DOHH2 (cell line): ENCODE measurements around the gene MARK3.

Experiments
- H3F3A ChIP-seq: fragments of 200-600 bp; sonication (generic), shearing (Covaris generic); 2 replicates; pipeline ENCODE4 v1.6.0; 2016; ENCODE audit warnings: antibody characterized with exemption, mild to moderate bottlenecking; ENCODE audit not compliant: control insufficient read depth, insufficient read depth
- H3K27ac ChIP-seq: fragments of 200-600 bp; sonication (generic); 2 replicates; pipeline ENCODE4 v1.5.1; 2014; ENCODE audit warnings: low read depth, mild to moderate bottlenecking, low read length, moderate library complexity
- H3K27me3 ChIP-seq: fragments of 200-600 bp; sonication (generic); 2 replicates; pipeline ENCODE4 v1.6.1; 2014; ENCODE audit warnings: mild to moderate bottlenecking, low read length, mixed read lengths; ENCODE audit not compliant: control insufficient read depth
- H3K36me3 ChIP-seq: fragments of 200-600 bp; sonication (generic); 2 replicates; pipeline ENCODE4 v1.6.1; 2014; ENCODE audit warnings: mild to moderate bottlenecking, low read length, moderate library complexity, mixed read lengths; ENCODE audit not compliant: control insufficient read depth
- H3K4me1 ChIP-seq: fragments of 200-600 bp; sonication (generic); 2 replicates; pipeline ENCODE4 v1.6.1; 2014; ENCODE audit warnings: mild to moderate bottlenecking, low read length, mixed read lengths; ENCODE audit not compliant: control insufficient read depth
- H3K4me2 ChIP-seq: fragments of 200-600 bp; sonication (generic); 2 replicates; pipeline ENCODE4 v1.6.0; 2014; ENCODE audit warnings: mild to moderate bottlenecking, low read length, moderate library complexity
- H3K4me3 ChIP-seq: fragments of 200-600 bp; sonication (generic); 2 replicates; pipeline ENCODE4 v1.5.1; 2014; ENCODE audit warnings: mild to moderate bottlenecking, low read length, mixed read lengths
- H3K79me2 ChIP-seq: fragments of 200-600 bp; sonication (generic); 2 replicates; pipeline ENCODE4 v1.6.1; 2014; ENCODE audit warnings: mild to moderate bottlenecking, low read length, mixed read lengths; ENCODE audit not compliant: control insufficient read depth
- H3K9me2 ChIP-seq: fragments of 200-600 bp; sonication (generic); replicated peaks from 2 replicates; pipeline ENCODE4 v1.6.1; 2014; ENCODE audit warnings: mild to moderate bottlenecking, low read length, mixed read lengths; ENCODE audit not compliant: control insufficient read depth
- H3K9me3 ChIP-seq: fragments of 200-600 bp; sonication (generic); 2 replicates; pipeline ENCODE4 v1.6.1; 2014; ENCODE audit warnings: antibody characterized with exemption, low read length, mixed read lengths; ENCODE audit not compliant: control insufficient read depth, insufficient read depth
- H4K20me1 ChIP-seq: fragments of 200-600 bp; sonication (generic); 2 replicates; pipeline ENCODE4 v1.6.0; 2014; ENCODE audit warnings: low read depth, mild to moderate bottlenecking, antibody characterized with exemption, low read length, moderate library complexity; ENCODE audit not compliant: control insufficient read depth, insufficient read depth
- CTCF ChIP-seq: fragments of 200-600 bp; sonication (generic); IDR thresholded peaks from one replicate; pipeline ENCODE4 v1.5.1; 2014; ENCODE audit warnings: antibody characterized with exemption, mild to moderate bottlenecking, low read depth, low read length; ENCODE audit not compliant: poor library complexity, severe bottlenecking
- EZH2phosphoT487 ChIP-seq: fragments of 200-600 bp; sonication (generic); IDR thresholded peaks from 2 replicates; pipeline ENCODE4 v1.6.1; 2017; ENCODE audit warnings: borderline replicate concordance, mild to moderate bottlenecking, antibody characterized with exemption, low read length, moderate library complexity, mixed read lengths

The MARK3 gene

GRCh38 chr14:103520657-103521437 is 135.6 kb downstream of the MARK3 start:
- Histone ChIP-seq H3K27me3 (peaks cover 25% of the 10 kb centered on the region), H3K27ac (no peak overlapping the region), H3K4me1 (peaks cover 23% of the 10 kb centered on the region)

GRCh38 chr14:103521438-103521950 is 136.3 kb downstream of the MARK3 start:
- Histone ChIP-seq H3K27me3 (peaks cover 25% of the 10 kb centered on the region), H3K36me3 (no peaks in the 10 kb centered on the region), H3K79me2 (no peaks in the 10 kb centered on the region), H4K20me1 (0 out of 2 replicates have a peak, but pooled peaks cover 6% of the 10 kb centered on the region), H3K9me3 (no peaks in the 10 kb centered on the region), H3K4me3 (peak overlapping the region; percentile 71), H3F3A (peaks cover 6% of the 10 kb centered on the region; the same call in 1 of the 2 replicates), H3K9me2 (no peaks in the 10 kb centered on the region), H3K4me2 (peak overlapping the region; percentile 83), H3K4me1 (peaks cover 23% of the 10 kb centered on the region), H3K27ac (no peak overlapping the region)
- TF ChIP-seq EZH2phosphoT487 (no peak), CTCF (no peak)

More at GRCh38 chr14:103520657-103521437, 135.6 kb downstream of the MARK3 start:
- no peaks in the 10 kb centered on the region for H3K9me2 ChIP-seq
- H3K4me2 ChIP-seq: peak overlapping the region; percentile 83
- 0 out of 2 replicates have a peak, but pooled peaks cover 6% of the 10 kb centered on the region for H4K20me1 ChIP-seq
- no peaks in the 10 kb centered on the region for H3K79me2 ChIP-seq
- H3K36me3 ChIP-seq: no peaks in the 10 kb centered on the region
- H3F3A ChIP-seq: peaks cover 11% of the 10 kb centered on the region
- H3K4me3 ChIP-seq: peak overlapping the region; percentile 71
- TF ChIP-seq EZH2phosphoT487: no peak
- peak; percentile 69 for TF ChIP-seq CTCF
- no peaks in the 10 kb centered on the region for H3K9me3 ChIP-seq

DNA sequence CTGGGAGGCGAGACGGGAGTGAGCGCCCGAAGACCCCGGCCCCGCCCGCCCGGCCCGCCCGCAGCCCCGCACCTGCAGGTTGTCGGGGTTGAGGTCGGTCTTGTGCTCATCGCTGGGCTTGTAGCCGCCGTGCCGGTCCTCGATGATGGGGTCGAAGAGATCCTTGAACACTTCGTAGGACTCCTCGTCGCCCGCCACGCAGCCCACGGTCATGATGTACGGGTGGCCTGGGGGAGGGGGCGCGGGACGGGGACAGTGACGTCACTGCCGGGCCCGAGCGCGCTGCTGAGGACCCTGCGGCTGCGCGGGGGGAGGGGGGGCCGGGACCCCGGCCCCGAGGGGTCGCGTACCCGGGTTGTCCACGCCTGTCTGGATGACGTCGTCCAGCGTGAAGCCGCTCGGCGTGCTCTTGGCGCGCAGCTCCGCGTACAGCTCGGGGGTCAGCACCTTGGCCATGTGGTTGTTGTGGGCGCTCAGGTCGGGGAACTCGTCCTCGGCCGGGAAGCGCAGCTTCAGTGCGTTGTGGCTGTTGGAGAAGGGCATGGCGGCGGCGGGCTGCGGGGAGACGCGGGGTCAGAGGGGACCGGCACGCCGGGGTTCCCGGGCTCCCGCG is 136.8 kb downstream of the MARK3 start:
- Histone ChIP-seq H3K36me3 (no peaks in the 10 kb centered on the region), H3K4me3 (peak overlapping the region; percentile 71), H3K27me3 (peaks cover 25% of the 10 kb centered on the region), H3K4me1 (peaks cover 23% of the 10 kb centered on the region), H3K79me2 (no peaks in the 10 kb centered on the region), H3K9me2 (no peaks in the 10 kb centered on the region), H3F3A (0 out of 2 replicates have a peak, but pooled peaks cover 2% of the 10 kb centered on the region), H3K9me3 (no peaks in the 10 kb centered on the region), H3K27ac (no peak overlapping the region), H4K20me1 (0 out of 2 replicates have a peak, but pooled peaks cover 6% of the 10 kb centered on the region), H3K4me2 (peak overlapping the region; percentile 83)
- TF ChIP-seq EZH2phosphoT487: no peak
- no peak for TF ChIP-seq CTCF
